Kidney epithelial cell (primary cell): ENCODE data around the gene ZBTB4. TPM values are rescaled to one million over a fixed set of nuclear protein-coding genes. Genes with fewer than 3 reads are reported as not detected.

ENCODE experiments used
- DNase-seq: peaks from one replicate; pipeline ENCODE4 v3.0.0-alpha.2; 2010; ENCODE audit warnings: low read depth
- H3K27me3 ChIP-seq: 2 replicates; pipeline ENCODE4 v1.6.0; 2011; ENCODE audit warnings: low read length; ENCODE audit not compliant: control insufficient read depth, insufficient read depth
- H3K36me3 ChIP-seq: 2 replicates; pipeline ENCODE4 v1.5.1; 2011; ENCODE audit warnings: low read length; ENCODE audit not compliant: control insufficient read depth, insufficient read depth
- H3K4me3 ChIP-seq: 2 replicates; pipeline ENCODE4 v1.5.1; 2011; ENCODE audit warnings: low read depth, mild to moderate bottlenecking, control low read depth, low read length
- total RNA-seq: library from RNA; depleted of rRNA; stranded (reverse); fragments of >200 nt; gene quantifications from 2 replicates; pipeline ENCODE4 v1.2.3, GENCODE V29; 2015
- TF ChIP-seq, protein P1 (sequence below): IDR thresholded peaks from 2 replicates; pipeline ENCODE4 v1.5.1; 2011; ENCODE audit warnings: mild to moderate bottlenecking, moderate library complexity, low read length, control low read depth, inconsistent platforms; ENCODE audit not compliant: insufficient read depth, poor library complexity, severe bottlenecking

ZBTB4 gene
- total RNA-seq, 1 donor from 2014 or later: 26.3 TPM

- H3K4me3 ChIP-seq: no peak overlapping the region
- TF ChIP-seq, protein P1, sequence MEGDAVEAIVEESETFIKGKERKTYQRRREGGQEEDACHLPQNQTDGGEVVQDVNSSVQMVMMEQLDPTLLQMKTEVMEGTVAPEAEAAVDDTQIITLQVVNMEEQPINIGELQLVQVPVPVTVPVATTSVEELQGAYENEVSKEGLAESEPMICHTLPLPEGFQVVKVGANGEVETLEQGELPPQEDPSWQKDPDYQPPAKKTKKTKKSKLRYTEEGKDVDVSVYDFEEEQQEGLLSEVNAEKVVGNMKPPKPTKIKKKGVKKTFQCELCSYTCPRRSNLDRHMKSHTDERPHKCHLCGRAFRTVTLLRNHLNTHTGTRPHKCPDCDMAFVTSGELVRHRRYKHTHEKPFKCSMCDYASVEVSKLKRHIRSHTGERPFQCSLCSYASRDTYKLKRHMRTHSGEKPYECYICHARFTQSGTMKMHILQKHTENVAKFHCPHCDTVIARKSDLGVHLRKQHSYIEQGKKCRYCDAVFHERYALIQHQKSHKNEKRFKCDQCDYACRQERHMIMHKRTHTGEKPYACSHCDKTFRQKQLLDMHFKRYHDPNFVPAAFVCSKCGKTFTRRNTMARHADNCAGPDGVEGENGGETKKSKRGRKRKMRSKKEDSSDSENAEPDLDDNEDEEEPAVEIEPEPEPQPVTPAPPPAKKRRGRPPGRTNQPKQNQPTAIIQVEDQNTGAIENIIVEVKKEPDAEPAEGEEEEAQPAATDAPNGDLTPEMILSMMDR: no peak
- H3K36me3 ChIP-seq: no peaks in the 10 kb centered on the region
- peaks cover 2% of the 10 kb centered on the region for H3K27me3 ChIP-seq
- DNase-seq: no peak
These were observed 38.2 kb downstream of the ZBTB4 start for GRCh38 chr17:7441266-7441665.

DNA sequence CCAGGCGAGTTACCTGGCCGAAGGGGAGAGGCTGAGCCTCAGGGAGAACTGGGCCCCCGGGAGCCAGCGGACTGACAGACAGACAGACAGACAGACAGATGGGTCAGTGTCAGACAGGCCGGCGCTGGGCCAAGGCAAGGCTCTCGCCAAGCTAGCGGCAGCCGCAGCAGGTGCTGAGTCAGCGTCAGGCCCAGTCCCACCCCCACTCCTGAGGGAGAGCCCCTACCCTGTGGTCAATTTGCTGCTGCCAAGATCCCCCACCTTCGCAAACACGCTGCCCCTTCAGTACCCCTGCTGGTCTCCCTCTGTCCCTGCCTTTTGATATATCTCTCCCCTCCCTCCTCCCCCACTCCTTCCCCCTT lies 38.6 kb downstream of the ZBTB4 start:
- Histone ChIP-seq H3K4me3 (peak overlapping the region; percentile 51), H3K27me3 (peaks cover 2% of the 10 kb centered on the region), H3K36me3 (no peaks in the 10 kb centered on the region)
- TF ChIP-seq, protein P1: no peak
- DNase-seq: no peak

DNA sequence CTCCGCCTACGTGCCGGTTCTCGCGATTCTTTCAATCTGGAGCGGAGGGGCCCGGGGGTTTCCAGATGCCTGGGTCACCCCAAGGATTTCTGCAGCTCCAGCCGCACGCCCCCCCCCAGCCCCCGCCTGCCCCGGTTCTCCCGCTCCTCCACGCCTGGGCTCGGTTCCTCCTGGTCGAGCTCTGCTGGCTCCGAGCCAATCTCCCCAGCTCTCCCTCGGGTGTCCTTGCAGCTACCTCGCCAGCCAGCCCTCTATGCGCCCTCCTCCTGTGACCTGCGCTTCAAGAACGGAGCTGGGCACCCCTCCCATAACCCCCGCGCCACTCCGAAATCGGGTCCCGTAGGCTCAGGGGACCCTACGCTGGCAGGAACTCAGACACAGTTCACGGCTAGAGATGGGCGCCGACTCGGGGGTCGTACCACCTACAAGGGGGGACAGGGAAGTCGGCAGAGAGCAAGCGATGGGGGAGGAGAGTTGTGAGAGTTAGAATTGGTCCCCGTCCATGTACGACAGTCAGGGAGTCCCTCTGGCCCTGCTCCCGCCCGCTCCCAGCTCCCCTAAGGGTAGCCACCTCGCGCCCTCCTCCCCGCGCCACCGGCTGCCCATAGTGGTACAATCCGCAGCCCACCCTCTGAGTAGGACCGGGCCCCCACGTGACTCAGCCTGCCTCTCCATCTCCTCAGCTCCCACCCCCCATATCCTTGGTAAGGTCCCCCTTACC lies 39.2 kb downstream of the ZBTB4 start:
- H3K36me3 ChIP-seq: no peaks in the 10 kb centered on the region
- H3K4me3 ChIP-seq: peak overlapping the region; percentile 51
- no peak for DNase-seq
- TF ChIP-seq, protein P1: no peak
- H3K27me3 ChIP-seq: peaks cover 2% of the 10 kb centered on the region

GRCh38 chr17:7439462-7440112 lies 39.8 kb downstream of the ZBTB4 start, which contains the start of gene FGF11:
Gene FGF11 (plus strand): TSS chr17:7439512. CDS start chr17:7439621, 109 bp downstream.
- TF ChIP-seq, protein P1: no peak
- no peaks in the 10 kb centered on the region for H3K36me3 ChIP-seq
- peak within 1 kb of the TSS; percentile 51 for H3K4me3 ChIP-seq
- H3K27me3 ChIP-seq: peaks cover 2% of the 10 kb centered on the region
- no peak for DNase-seq

DNA sequence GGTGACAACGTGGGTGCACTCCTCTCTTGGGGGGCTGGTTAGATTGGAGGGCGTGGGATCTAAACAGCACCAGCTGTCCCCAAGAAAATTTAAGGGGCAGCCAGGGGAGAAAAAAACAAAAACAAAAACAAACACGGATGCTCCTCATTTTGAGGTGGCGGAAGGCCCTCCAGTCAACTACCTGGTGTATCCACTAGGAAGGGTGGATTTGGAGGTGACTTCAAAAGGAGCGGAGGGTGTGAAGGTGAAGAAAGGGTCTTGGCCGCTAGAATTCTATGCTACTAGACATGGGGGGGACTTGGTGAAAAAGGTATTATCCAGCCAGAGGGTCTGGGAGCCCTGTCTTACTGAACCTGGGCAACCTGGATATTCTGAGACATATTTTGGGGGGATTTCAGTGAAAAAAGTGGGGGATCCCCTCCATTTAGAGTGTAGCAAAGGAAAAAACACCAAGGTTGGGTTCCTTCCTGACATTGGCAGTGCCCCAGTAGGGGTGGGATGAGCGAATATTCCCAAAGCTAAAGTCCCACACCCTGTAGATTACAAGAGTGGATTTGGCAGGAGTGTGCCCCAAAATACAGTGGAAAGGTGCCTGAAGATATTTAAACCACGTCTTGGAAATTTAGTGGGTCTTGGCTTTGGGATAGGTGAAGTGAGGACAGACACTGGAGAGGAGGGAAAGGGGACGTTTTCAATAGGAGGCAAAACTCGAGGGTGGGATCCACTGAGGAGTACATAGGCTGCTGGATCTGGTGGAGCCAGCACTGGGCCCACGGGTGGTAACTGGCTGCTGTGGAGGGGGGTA lies 40.6 kb downstream of the ZBTB4 start:
- Histone ChIP-seq H3K4me3 (peak overlapping the region; percentile 51), H3K36me3 (no peaks in the 10 kb centered on the region), H3K27me3 (peaks cover 2% of the 10 kb centered on the region)
- TF ChIP-seq, protein P1: no peak
- DNase-seq: no peak
